ENCODE results near the gene KRTAP15-1. TPM values are rescaled to one million over a fixed set of nuclear protein-coding genes. Genes with fewer than 3 reads are reported as not detected.

The KRTAP15-1 gene
- total RNA-seq, 2 experiments from 2014 or later, result not detected

DNA sequence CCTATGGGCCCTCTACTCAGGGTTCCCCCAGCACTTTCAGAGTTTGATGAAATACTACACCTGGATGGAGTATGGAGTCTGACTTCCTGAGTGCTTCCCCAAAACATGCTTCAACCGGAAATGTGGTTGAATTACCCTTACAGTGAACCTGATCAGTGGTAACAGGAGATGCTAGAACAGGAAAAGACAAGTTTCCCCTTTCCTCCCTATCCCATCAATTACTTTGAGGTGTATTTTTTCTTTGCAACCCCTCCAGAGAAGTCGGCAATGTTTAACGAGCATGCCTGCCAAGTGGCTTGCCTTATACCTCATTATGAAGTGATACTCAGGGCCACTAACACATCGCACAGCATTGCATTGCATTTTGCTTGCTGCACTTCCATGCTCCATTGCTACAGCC, 7.0 kb downstream of the KRTAP15-1 start:
- Mint-ChIP-seq H3K27ac (no peak overlapping the region), H3K9me3 (no peaks in the 10 kb centered on the region), H3K4me3 (no peak overlapping the region), H3K27me3 (no peaks in the 10 kb centered on the region), H3K36me3 (ENCODE audit: low read depth) (no peaks in the 10 kb centered on the region), H3K4me1 (ENCODE audit: low read depth) (no peaks in the 10 kb centered on the region)
- DNase-seq (no peak), ATAC-seq (ENCODE audit: poor library complexity) (no peak)
- POLR2A ChIA-PET, result no interaction called here
- Histone ChIP-seq H3K36me3 (ENCODE audit: insufficient read depth, low read length) (no peaks in the 10 kb centered on the region), H3K9me3 (ENCODE audit: control insufficient read depth in 1 of 2, insufficient read depth in 1 of 2, low read length in 2 of 2) (no peaks in the 10 kb centered on the region), H3K27me3 (ENCODE audit: control insufficient read depth in 1 of 2, insufficient read depth in 2 of 2, low read length in 2 of 2) (peaks cover 0 to 6% of the 10 kb centered on the region in 2 experiments), H3K4me1 (ENCODE audit: insufficient read depth, low read length) (no peaks in the 10 kb centered on the region), H3K4me3 (ENCODE audit: low read length) (no peak overlapping the region), H3K27ac (ENCODE audit: low read depth in 1 of 2, low read length in 2 of 2) (no peak overlapping the region)
- CTCF ChIA-PET, result no interaction called here
- TF ChIP-seq, protein P1, sequence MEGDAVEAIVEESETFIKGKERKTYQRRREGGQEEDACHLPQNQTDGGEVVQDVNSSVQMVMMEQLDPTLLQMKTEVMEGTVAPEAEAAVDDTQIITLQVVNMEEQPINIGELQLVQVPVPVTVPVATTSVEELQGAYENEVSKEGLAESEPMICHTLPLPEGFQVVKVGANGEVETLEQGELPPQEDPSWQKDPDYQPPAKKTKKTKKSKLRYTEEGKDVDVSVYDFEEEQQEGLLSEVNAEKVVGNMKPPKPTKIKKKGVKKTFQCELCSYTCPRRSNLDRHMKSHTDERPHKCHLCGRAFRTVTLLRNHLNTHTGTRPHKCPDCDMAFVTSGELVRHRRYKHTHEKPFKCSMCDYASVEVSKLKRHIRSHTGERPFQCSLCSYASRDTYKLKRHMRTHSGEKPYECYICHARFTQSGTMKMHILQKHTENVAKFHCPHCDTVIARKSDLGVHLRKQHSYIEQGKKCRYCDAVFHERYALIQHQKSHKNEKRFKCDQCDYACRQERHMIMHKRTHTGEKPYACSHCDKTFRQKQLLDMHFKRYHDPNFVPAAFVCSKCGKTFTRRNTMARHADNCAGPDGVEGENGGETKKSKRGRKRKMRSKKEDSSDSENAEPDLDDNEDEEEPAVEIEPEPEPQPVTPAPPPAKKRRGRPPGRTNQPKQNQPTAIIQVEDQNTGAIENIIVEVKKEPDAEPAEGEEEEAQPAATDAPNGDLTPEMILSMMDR (IDR thresholded peaks at IDR 0.05), result no peak
- intact Hi-C loops (cut with DNase I, micrococcal nuclease), result no loop called here

GRCh38 chr21:30448514-30448913, 8.4 kb downstream of the KRTAP15-1 start:
- CTCF ChIA-PET, result no interaction called here
- Histone ChIP-seq H3K4me1 (ENCODE audit: insufficient read depth, low read length) (no peaks in the 10 kb centered on the region), H3K9me3 (ENCODE audit: control insufficient read depth in 1 of 2, insufficient read depth in 1 of 2, low read length in 2 of 2) (no peaks in the 10 kb centered on the region), H3K36me3 (ENCODE audit: insufficient read depth, low read length) (no peaks in the 10 kb centered on the region), H3K27ac (ENCODE audit: low read depth in 1 of 2, low read length in 2 of 2) (no peak overlapping the region), H3K4me3 (ENCODE audit: low read length) (no peak overlapping the region), H3K27me3 (ENCODE audit: control insufficient read depth in 1 of 2, insufficient read depth in 2 of 2, low read length in 2 of 2) (peaks cover 0 to 6% of the 10 kb centered on the region in 2 experiments)
- ATAC-seq (ENCODE audit: poor library complexity) (no peak), DNase-seq (no peak)
- no peak overlapping the region for H3K27ac Mint-ChIP-seq
- H3K36me3 Mint-ChIP-seq (ENCODE audit: low read depth), result no peaks in the 10 kb centered on the region
- no peak overlapping the region for H3K4me3 Mint-ChIP-seq
- H3K4me1 Mint-ChIP-seq (ENCODE audit: low read depth), result no peaks in the 10 kb centered on the region
- H3K9me3 Mint-ChIP-seq, result no peaks in the 10 kb centered on the region
- intact Hi-C loops (cut with DNase I, micrococcal nuclease), result no loop called here
- peaks cover 5% of the 10 kb centered on the region for H3K27me3 Mint-ChIP-seq
- TF ChIP-seq, protein P1 (IDR thresholded peaks at IDR 0.05), result no peak
- POLR2A ChIA-PET, result no interaction called here

GRCh38 chr21:30463713-30464112, 23.6 kb downstream of the KRTAP15-1 start:
- Histone ChIP-seq H3K36me3 (ENCODE audit: insufficient read depth, low read length) (no peaks in the 10 kb centered on the region), H3K9me3 (ENCODE audit: control insufficient read depth in 1 of 2, insufficient read depth in 1 of 2, low read length in 2 of 2) (peaks cover 0 to 4% of the 10 kb centered on the region in 2 experiments), H3K27me3 (ENCODE audit: control insufficient read depth in 1 of 2, insufficient read depth in 2 of 2, low read length in 2 of 2) (no peaks in the 10 kb centered on the region), H3K4me3 (ENCODE audit: low read length) (no peak overlapping the region), H3K27ac (ENCODE audit: low read depth in 1 of 2, low read length in 2 of 2) (no peak overlapping the region), H3K4me1 (ENCODE audit: insufficient read depth, low read length) (no peaks in the 10 kb centered on the region)
- ATAC-seq (ENCODE audit: poor library complexity) (no peak), DNase-seq (no peak)
- ChIA-PET POLR2A (no interaction called here), CTCF (no interaction called here)
- Mint-ChIP-seq H3K27ac (no peak overlapping the region), H3K27me3 (peaks cover 5% of the 10 kb centered on the region), H3K4me3 (no peak overlapping the region), H3K4me1 (ENCODE audit: low read depth) (no peaks in the 10 kb centered on the region), H3K9me3 (no peaks in the 10 kb centered on the region), H3K36me3 (ENCODE audit: low read depth) (no peaks in the 10 kb centered on the region)
- intact Hi-C loops (cut with DNase I, micrococcal nuclease), result no loop called here
- TF ChIP-seq, protein P1 (IDR thresholded peaks at IDR 0.05), result no peak
